ENCODE data around the gene TSPAN4. TPM values are rescaled to one million over a fixed set of nuclear protein-coding genes. Genes with fewer than 3 reads are reported as not detected.

TSPAN4 gene
- total RNA-seq, 2 experiments from 2014 or later: 5.0 to 6.3 TPM

DNA sequence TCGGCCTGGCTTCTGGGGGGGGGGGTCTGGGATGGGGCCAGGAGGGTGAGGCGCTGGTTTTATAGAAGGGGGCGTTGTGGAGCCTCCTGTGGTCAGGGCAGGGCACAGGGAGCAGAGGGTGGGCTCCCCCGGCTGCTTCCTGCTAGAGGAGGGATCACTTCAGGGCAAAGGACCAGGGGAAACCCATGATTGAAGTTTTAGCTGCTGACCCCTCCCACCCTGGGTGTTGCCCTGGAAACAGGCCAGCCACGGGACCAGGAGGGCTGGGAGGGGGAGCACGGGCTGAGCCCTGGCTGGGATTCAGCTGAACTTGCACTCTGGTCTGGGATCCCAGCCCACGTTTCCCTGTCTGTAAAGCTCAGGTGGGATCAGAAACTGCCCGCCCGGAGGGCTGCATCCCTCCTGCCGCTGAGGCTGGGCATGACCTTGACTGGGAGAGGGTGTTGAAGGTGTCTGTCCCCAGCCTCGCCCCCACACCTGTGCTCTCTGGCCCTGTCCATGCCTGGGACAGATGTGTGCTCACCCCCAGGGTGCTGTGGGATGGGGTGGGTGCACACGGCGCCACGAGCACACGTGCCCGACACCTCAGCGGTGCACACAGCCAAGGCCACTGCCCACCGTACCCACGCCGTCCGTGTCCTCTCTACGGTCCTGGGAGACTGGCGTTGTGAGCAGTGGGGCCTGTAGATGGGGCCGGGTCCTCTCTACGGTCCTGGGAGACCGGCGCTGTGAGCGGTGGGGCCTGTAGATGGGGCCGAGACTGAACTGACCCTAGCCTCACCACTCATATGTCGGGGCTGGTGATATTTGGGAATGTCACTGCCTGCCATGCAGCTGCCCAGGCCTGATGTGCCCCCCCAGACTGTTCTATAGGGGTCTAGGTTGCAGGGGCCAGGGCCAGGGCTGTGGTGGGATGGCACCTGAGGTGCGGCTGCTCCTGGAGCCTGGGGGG, 2.3 kb downstream of the TSPAN4 start:
- H3K36me3 Mint-ChIP-seq (ENCODE audit: low read depth): no peaks in the 10 kb centered on the region
- no peaks in the 10 kb centered on the region for H3K9me3 Mint-ChIP-seq
- DNase-seq: peak; percentile 64
- intact Hi-C loops (cut with micrococcal nuclease): loop anchor here (5.0 kb wide), 1 partner anchor 82 kb away; the partner anchor contains the start of gene AP2A2
- H3K4me1 Mint-ChIP-seq (ENCODE audit: low read depth): peaks cover 28% of the 10 kb centered on the region
- no peak overlapping the region for H3K4me3 Mint-ChIP-seq
- H3K27me3 Mint-ChIP-seq (ENCODE audit: low read depth): peaks cover 5% of the 10 kb centered on the region
- H3K27ac Mint-ChIP-seq: no peak overlapping the region
- CTCF ChIA-PET: no interaction called here

DNA sequence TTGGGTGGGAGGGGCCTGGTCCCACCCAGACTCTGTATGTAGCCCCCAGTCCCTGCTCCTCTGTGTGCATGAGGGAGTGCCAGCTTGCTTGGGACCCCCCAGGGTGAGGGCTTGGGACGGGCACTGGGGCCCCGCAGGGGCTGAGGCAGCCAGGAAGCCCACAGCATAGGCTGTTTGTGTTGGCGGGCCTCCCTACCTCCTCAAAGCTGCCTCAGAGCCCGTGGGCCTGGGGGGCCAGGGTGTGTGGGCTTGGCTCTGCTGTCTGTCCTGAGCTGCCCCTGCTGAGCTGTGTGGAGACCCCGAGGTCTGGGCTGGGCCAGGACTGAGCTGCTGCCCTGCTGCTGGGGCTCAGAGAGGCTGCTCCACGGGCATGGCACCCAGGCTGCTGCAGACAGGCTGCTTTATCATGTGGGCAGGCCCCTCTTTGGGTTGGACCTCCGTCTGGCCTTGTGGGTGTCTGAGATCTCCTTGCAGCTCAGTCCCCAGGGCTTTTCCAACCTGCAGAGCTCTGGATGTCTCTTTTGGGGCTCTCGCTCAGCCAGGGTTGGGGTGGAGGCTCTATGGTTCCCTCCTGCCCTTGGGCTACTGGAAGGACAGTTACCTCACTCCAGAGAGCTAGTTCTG, 3.3 kb downstream of the TSPAN4 start:
- DNase-seq: no peak
- Mint-ChIP-seq H3K27ac (no peak overlapping the region), H3K36me3 (ENCODE audit: low read depth) (no peaks in the 10 kb centered on the region), H3K27me3 (ENCODE audit: low read depth) (peaks cover 5% of the 10 kb centered on the region), H3K4me1 (ENCODE audit: low read depth) (peaks cover 19% of the 10 kb centered on the region), H3K4me3 (no peak overlapping the region), H3K9me3 (no peaks in the 10 kb centered on the region)
- intact Hi-C loops (cut with micrococcal nuclease): no loop called here
- CTCF ChIA-PET: interaction anchor here (0.9 kb wide), 1 partner anchor 206 kb away, joined by 3 read pairs; no protein-coding TSS in a partner anchor

DNA sequence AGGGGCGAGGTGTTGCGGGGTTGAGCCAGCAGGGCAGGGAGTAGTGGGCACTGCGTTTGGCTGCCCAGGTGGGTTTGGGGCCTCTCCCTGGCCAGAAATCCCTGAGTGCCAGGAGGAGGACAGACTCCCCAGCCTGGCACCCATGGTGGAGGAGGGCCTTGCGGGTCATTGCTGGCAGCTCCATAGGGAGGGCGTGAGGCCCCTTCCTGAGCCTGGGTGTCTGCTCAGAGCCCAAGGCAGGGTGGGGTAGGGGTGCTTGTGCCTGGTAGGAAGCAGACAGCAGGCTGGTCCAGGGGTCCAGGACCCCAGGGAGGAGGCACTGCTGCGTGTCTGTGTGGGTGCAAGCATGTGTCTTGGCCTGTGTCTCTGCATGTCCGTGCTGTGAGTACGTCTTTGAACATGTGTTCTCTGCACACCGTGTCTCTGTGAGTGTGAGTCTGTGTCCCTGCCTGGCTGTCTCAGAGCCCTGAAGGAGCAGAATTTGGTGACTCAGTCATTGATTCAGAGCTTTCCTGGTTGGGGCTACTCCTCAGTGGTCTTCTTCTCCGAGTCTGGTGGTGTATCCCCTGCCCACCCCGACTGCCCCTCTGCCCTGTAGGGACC, 3.9 kb downstream of the TSPAN4 start:
- Mint-ChIP-seq H3K4me1 (ENCODE audit: low read depth) (peaks cover 14% of the 10 kb centered on the region), H3K4me3 (no peak overlapping the region), H3K27me3 (ENCODE audit: low read depth) (peaks cover 5% of the 10 kb centered on the region), H3K9me3 (no peaks in the 10 kb centered on the region), H3K27ac (no peak overlapping the region), H3K36me3 (ENCODE audit: low read depth) (no peaks in the 10 kb centered on the region)
- CTCF ChIA-PET: interaction anchor here (0.9 kb wide), 1 partner anchor 205 kb away, joined by 3 read pairs; no protein-coding TSS in a partner anchor
- DNase-seq: no peak
- intact Hi-C loops (cut with micrococcal nuclease): no loop called here

GRCh38 chr11:847876-848275, 5.2 kb downstream of the TSPAN4 start:
- no peak for DNase-seq
- no peaks in the 10 kb centered on the region for H3K9me3 Mint-ChIP-seq
- H3K4me1 Mint-ChIP-seq (ENCODE audit: low read depth): peaks cover 14% of the 10 kb centered on the region
- intact Hi-C loops (cut with micrococcal nuclease): loop anchor here (1.0 kb wide), 1 partner anchor 203 kb away; no protein-coding TSS in a partner anchor
- peaks cover 5% of the 10 kb centered on the region for H3K27me3 Mint-ChIP-seq (ENCODE audit: low read depth)
- no peak overlapping the region for H3K27ac Mint-ChIP-seq
- H3K36me3 Mint-ChIP-seq (ENCODE audit: low read depth): no peaks in the 10 kb centered on the region
- CTCF ChIA-PET: interaction anchor here (0.6 to 1.9 kb wide), 8 partner anchors 9 to 203 kb away, joined by 3 to 10 read pairs (median 4); partner anchors contain the start of gene CHID1
- H3K4me3 Mint-ChIP-seq: no peak overlapping the region

DNA sequence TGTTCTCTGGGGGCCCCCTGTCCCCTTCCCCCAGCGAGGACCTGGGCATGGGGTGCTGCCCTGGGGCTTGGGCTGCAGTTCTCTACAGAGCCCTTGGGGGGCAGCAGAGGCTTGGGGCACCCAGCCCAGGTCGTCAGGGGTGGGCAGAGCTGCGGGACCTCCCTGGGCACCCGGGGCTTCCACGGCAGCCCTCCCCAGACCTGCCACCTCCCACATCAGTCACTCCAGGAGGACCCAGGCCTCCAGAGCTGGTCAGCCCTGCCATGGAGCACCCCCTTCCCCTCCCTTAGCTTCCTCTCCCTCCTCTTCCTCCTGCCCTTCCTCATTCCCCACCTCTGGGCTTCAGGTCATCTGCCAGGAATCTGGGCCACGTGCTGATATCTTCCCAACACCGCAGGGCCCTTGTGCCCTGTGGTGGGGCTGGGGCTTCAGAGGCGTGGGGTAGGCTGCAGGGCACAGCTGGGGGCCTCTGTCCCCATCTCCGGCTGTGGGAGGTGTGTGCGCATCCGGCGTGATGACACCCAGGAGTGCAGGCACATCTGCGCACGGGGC, 5.8 kb downstream of the TSPAN4 start:
- DNase-seq: peak; percentile 68
- Mint-ChIP-seq H3K36me3 (ENCODE audit: low read depth) (no peaks in the 10 kb centered on the region), H3K4me1 (ENCODE audit: low read depth) (peaks cover 12% of the 10 kb centered on the region), H3K4me3 (no peak overlapping the region), H3K27ac (no peak overlapping the region), H3K9me3 (no peaks in the 10 kb centered on the region), H3K27me3 (ENCODE audit: low read depth) (peaks cover 5% of the 10 kb centered on the region)
- intact Hi-C loops (cut with micrococcal nuclease): loop anchor here (1.0 kb wide), 1 partner anchor 203 kb away; no protein-coding TSS in a partner anchor
- CTCF ChIA-PET: interaction anchor here (0.7 to 1.9 kb wide), 9 partner anchors 8 to 205 kb away, joined by 3 to 10 read pairs (median 3); no protein-coding TSS in a partner anchor

DNA sequence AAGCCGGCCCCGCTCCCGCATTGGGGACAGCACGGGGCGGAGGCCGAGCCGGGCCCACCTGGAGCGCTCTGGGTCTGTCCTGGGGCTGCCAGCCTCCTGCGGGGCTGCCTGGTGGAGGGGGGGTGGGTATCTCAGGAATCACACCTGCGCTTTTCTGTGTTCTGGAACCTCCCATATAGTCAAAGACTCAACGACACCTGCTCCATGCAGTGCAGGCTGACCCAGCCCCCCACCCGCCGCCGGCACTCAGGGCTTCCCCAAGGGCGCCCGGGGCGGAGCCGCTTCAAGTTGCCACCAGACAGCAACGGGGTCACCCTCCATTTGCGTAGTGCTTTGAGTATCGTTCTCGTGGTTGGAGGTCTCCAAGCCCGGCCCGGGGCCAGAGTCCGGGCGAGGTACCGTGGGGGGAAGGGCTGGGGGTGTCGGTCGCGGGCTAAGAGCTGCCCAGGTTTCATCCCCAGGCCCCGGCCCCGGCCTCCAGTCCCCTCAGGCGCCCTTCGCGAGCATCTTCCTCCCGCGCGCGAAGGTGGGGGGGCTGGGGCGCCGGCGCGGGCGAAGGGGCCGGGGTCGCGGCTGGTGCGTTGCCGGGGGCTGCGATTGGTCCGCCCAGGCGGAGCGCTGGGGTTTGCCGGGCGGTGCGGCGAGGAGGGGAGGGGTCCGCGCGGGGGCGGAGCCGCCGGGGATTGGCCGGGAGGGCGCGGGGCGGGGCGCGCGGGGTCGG, 6.6 kb downstream of the TSPAN4 start:
- Mint-ChIP-seq H3K4me3 (peak overlapping the region; percentile 60), H3K27me3 (ENCODE audit: low read depth) (peaks cover 5% of the 10 kb centered on the region), H3K27ac (no peak overlapping the region), H3K4me1 (ENCODE audit: low read depth) (peaks cover 5% of the 10 kb centered on the region), H3K9me3 (no peaks in the 10 kb centered on the region), H3K36me3 (ENCODE audit: low read depth) (no peaks in the 10 kb centered on the region)
- CTCF ChIA-PET: interaction anchor here (0.8 to 1.9 kb wide), 5 partner anchors 14 to 204 kb away, joined by 3 to 10 read pairs (median 5); no protein-coding TSS in a partner anchor
- intact Hi-C loops (cut with micrococcal nuclease): no loop called here
- peak; percentile 30 for DNase-seq

DNA sequence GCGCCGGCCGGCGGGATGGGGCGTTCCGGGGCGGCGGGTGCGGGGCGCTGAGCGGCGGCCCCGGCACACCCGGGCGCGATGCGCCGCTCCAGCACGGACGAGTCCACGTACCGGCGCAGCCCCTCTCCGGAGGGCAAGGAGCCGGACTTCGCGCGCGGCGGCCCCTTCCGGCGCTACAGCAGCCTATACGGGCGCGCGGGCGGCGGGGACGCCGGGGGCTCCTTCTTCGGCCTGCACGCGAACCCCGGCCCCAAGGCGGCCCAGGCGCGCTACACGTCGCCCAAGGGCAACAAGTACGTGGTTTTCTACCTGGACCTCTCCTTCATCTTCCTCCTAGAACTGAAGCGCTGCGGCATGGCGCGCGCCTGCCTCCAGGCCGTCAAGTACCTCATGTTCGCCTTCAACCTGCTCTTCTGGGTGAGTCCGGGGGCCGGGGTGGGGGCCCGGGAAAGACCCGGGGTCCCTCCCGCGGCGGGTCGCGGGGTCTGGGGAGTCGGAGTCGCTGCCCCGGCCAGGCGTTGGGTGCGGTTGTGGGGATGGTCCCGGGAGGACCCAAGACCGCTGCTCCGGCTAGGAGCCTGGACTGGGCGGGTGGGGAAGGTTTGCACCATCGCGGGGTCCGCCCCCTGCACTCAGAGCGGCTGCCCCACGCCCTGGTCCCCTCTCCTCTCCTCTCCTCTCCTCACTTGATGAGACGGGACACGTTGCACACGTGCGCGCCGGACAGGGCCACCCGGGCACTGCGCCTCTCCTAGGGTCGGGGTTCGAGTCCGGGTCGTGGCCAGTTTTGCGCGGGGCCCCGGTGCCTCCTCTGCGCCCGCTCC, 7.5 kb downstream of the TSPAN4 start:
- Mint-ChIP-seq H3K27me3 (ENCODE audit: low read depth) (peaks cover 5% of the 10 kb centered on the region), H3K27ac (no peak overlapping the region), H3K9me3 (no peaks in the 10 kb centered on the region), H3K4me3 (peak overlapping the region; percentile 32), H3K4me1 (ENCODE audit: low read depth) (peaks cover 5% of the 10 kb centered on the region), H3K36me3 (ENCODE audit: low read depth) (no peaks in the 10 kb centered on the region)
- DNase-seq: no peak
- intact Hi-C loops (cut with micrococcal nuclease): no loop called here
- CTCF ChIA-PET: interaction anchor here (1.9 kb wide), 1 partner anchor 200 kb away, joined by 10 read pairs; no protein-coding TSS in a partner anchor

GRCh38 chr11:850775-851763, 8.4 kb downstream of the TSPAN4 start:
- CTCF ChIA-PET: interaction anchor here (0.8 kb wide), 1 partner anchor 200 kb away, joined by 5 read pairs; no protein-coding TSS in a partner anchor
- Mint-ChIP-seq H3K9me3 (no peaks in the 10 kb centered on the region), H3K36me3 (ENCODE audit: low read depth) (no peaks in the 10 kb centered on the region), H3K27me3 (ENCODE audit: low read depth) (peaks cover 5% of the 10 kb centered on the region), H3K4me1 (ENCODE audit: low read depth) (peaks cover 5% of the 10 kb centered on the region), H3K4me3 (peak overlapping the region; percentile 9), H3K27ac (no peak overlapping the region)
- intact Hi-C loops (cut with micrococcal nuclease): no loop called here
- DNase-seq: no peak

DNA sequence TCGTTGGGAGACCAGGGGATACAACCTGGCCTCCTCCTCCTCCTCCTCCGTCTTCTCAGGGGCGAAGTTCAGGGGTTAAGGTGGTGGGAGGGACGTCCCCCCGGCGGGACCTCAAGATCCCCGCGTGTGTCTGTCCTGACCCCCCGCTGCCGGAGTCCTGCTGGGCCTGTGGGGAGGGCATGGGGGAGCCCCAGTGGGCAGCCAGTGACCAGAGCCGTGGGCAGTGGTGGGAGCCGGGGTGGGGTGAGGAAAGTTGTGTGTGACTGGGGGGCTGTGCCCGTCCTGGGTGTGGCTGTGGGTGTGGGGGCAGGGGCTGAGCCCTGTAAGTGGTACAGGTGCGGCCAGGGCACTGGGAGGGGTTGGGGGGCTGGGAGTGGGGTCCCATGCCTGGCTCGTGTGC, 10.1 kb downstream of the TSPAN4 start:
- intact Hi-C loops (cut with micrococcal nuclease): no loop called here

More for the DNA sequence above, 10.1 kb downstream of the TSPAN4 start:
- H3K4me1 Mint-ChIP-seq (ENCODE audit: low read depth): peaks cover 5% of the 10 kb centered on the region
- H3K27me3 Mint-ChIP-seq (ENCODE audit: low read depth): peaks cover 5% of the 10 kb centered on the region
- H3K36me3 Mint-ChIP-seq (ENCODE audit: low read depth): no peaks in the 10 kb centered on the region
- no peak overlapping the region for H3K27ac Mint-ChIP-seq
- H3K9me3 Mint-ChIP-seq: no peaks in the 10 kb centered on the region
- no peak overlapping the region for H3K4me3 Mint-ChIP-seq
- no peak for DNase-seq
- CTCF ChIA-PET: no interaction called here
